ENCODE measurements around the gene NTPCR. TPM values are rescaled to one million over a fixed set of nuclear protein-coding genes. Genes with fewer than 3 reads are reported as not detected.

The NTPCR gene
- polyA plus RNA-seq, 2 of the 4 experiments (the other 2 are of a cell fraction): 69.9 to 83.6 TPM

GRCh38 chr1:233027046-233027445 is 76.6 kb downstream of the NTPCR start:
- no peak for FAIRE-seq
- DNase-seq (ENCODE audit: low read depth in 1 of 2, low spot score in 1 of 2): no peak
- Histone ChIP-seq H3K27ac (no peak overlapping the region), H3K4me1 (peaks cover 7% of the 10 kb centered on the region; the same call in 2 of the 3 replicates), H3K4me3 (no peak overlapping the region), H3K9me3 (no peaks in the 10 kb centered on the region), H3K4me2 (no peak overlapping the region)
- ChIA-PET CTCF (no interaction called here), POLR2A (no interaction called here)
- no peak for TF ChIP-seq ZFP36 (IDR thresholded peaks at IDR 0.05; ENCODE audit: borderline replicate concordance, partially characterized antibody)
- TF ChIP-seq CTCF (IDR thresholded peaks at IDR 0.05): no peak
- TF ChIP-seq CBX2 (IDR thresholded peaks at IDR 0.05; ENCODE audit: borderline replicate concordance, low read depth): no peak
- no peak for ATAC-seq
- 92% methylated on average over 5 of the region's 5 CpGs for WGBS (ENCODE audit: missing lambda C conversion rate)

DNA sequence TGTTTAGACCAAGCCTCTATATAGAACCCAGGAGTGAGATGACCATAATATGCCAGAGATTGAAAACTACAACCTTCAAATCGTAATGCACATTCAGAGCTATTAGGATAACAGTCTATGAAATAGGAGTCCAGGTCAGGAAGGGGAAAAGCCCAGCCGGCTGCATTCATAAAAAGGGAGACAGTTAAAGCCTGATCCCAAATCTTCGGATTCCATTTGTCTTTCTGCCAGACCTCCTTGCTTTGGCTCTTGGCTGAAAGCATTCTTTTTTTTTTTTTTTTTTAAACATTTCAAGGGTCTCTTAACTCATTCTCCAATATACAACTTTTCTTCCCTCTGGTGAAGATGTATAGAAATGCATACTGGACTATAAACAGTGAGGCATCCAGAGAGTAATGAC is 81.1 kb downstream of the NTPCR start:
- ATAC-seq (no peak), FAIRE-seq (no peak), DNase-seq (ENCODE audit: low read depth in 1 of 2, low spot score in 1 of 2) (no peak)
- no peak overlapping the region for H3K4me2 ChIP-seq
- ChIA-PET CTCF (interaction anchor here (0.6 to 1.0 kb wide), 2 partner anchors 16 to 291 kb away, joined by 3 to 4 read pairs; no protein-coding TSS in a partner anchor), POLR2A (no interaction called here)
- no peaks in the 10 kb centered on the region for H3K4me1 ChIP-seq
- no peak for TF ChIP-seq SREBF2 (IDR thresholded peaks at IDR 0.05)
- TF ChIP-seq EHMT2 (IDR thresholded peaks at IDR 0.05; ENCODE audit: low read depth): no peak
- no peak for TF ChIP-seq FOXS1 (CRISPR knock-in tag; IDR thresholded peaks at IDR 0.05)
- TF ChIP-seq PHF8 (IDR thresholded peaks at IDR 0.05; ENCODE audit: borderline replicate concordance, low read depth): no peak
- no peak for TF ChIP-seq CBX2 (IDR thresholded peaks at IDR 0.05; ENCODE audit: borderline replicate concordance, low read depth)
- no peak for TF ChIP-seq HEYL (CRISPR knock-in tag; IDR thresholded peaks at IDR 0.05)
- TF ChIP-seq RARB (CRISPR knock-in tag; IDR thresholded peaks at IDR 0.05): no peak
- TF ChIP-seq PBX3 (IDR thresholded peaks at IDR 0.05): no peak
- no peak for TF ChIP-seq MAFK (IDR thresholded peaks at IDR 0.05; ENCODE audit: partially characterized antibody)
- no peak for TF ChIP-seq ESRRA (IDR thresholded peaks at IDR 0.05; ENCODE audit: borderline replicate concordance, low read length)
- no peak overlapping the region for H3K27ac ChIP-seq
- WGBS (ENCODE audit: missing lambda C conversion rate): 87% methylated on average over 3 of the region's 3 CpGs
- H3K4me3 ChIP-seq: no peak overlapping the region
- H3K9me3 ChIP-seq: no peaks in the 10 kb centered on the region

DNA sequence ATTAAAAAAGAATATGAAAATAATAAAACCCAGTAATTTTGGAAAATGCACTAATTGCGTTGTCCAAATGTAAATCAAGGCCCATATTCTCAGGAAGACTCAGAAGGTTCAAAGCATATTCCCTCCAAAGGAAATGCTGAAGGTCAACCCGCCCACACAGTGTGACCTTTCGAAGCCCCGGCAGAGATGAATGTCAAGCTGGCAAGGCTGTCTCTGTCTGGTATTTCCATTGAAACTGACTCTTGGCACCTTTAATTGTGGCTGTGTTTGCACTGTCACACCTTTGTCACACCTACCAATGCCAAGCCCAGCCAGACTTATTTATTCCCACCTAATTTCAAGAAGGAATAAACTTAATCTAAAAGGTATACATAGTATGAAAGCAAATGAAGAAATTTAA is 82.5 kb downstream of the NTPCR start:
- H3K4me1 ChIP-seq: no peaks in the 10 kb centered on the region
- FAIRE-seq: no peak
- TF ChIP-seq CHD2 (IDR thresholded peaks at IDR 0.05; ENCODE audit: low read length, partially characterized antibody) (no peak), CHD4 (IDR thresholded peaks at IDR 0.05; ENCODE audit: borderline replicate concordance) (no peak), JUN (IDR thresholded peaks at IDR 0.05) (no peak), HMGXB4 (CRISPR knock-in tag; IDR thresholded peaks at IDR 0.05; ENCODE audit: borderline replicate concordance) (no peak), NFE2L2 (conservative IDR thresholded peaks at IDR 0.05; ENCODE audit: low read length) (no peak), KDM5A (IDR thresholded peaks at IDR 0.05) (no peak), BCL3 (IDR thresholded peaks at IDR 0.05) (no peak), TFCP2L1 (CRISPR knock-in tag; IDR thresholded peaks at IDR 0.05) (no peak), MAZ (IDR thresholded peaks at IDR 0.05; ENCODE audit: borderline replicate concordance, low read depth, low read length) (no peak), RARB (CRISPR knock-in tag; IDR thresholded peaks at IDR 0.05) (no peak), HOXB5 (CRISPR knock-in tag; IDR thresholded peaks at IDR 0.05) (no peak), ELK1 (IDR thresholded peaks at IDR 0.05; ENCODE audit: low read depth, low read length) (no peak)
- ATAC-seq: no peak
- WGBS (ENCODE audit: missing lambda C conversion rate): 81% methylated on average over 4 of the region's 4 CpGs
- ChIA-PET POLR2A (no interaction called here), CTCF (no interaction called here)
- no peaks in the 10 kb centered on the region for H3K9me3 ChIP-seq
- H3K27ac ChIP-seq: no peak overlapping the region
- no peak overlapping the region for H3K4me3 ChIP-seq
- H3K4me2 ChIP-seq: no peak overlapping the region
- no peak for DNase-seq (ENCODE audit: low read depth in 1 of 2, low spot score in 1 of 2)
